HepG2 (cell line): Measurements from ENCODE around the gene BCL2. TPM values are rescaled to one million over a fixed set of nuclear protein-coding genes. Genes with fewer than 3 reads are reported as not detected.

Experiments used
- ATAC-seq: fragments of 200-7000 bp; cut with Tn5 transposase; 3 replicates; pipeline ENCODE4 v1.9.1; 2020; ENCODE audit warnings: mild to moderate bottlenecking, moderate library complexity
- BruUV-seq: library from RNA; stranded (reverse); fragments of 400-500 nt; replicated peaks from 2 replicates; lab custom pipeline; 2021; lab: Mats Ljungman, UMichigan
- CTCF ChIA-PET: fragments of 300-600 bp; formaldehyde crosslinking; extraction: SDS; loops from one replicate; lab custom pipeline; 2021; ENCODE audit warnings: low total read pairs, inconsistent platforms, low intra/inter-chr PET ratio; lab: Yijun Ruan, JAX
- POLR2A ChIA-PET: fragments of 350-600 bp; sonication (Branson Sonifier 250); formaldehyde crosslinking; loops from one replicate; lab custom pipeline; 2020; ENCODE audit warnings: antibody characterized with exemption, inconsistent platforms; lab: Yijun Ruan, JAX
- DNase-seq: peaks from one replicate; pipeline ENCODE4 v3.0.0-alpha.2; 2015; ENCODE audit warnings: low spot score
- FAIRE-seq: peaks from 3 replicates; lab custom pipeline; 2011; peaks lifted over from hg19 to GRCh38; lab: Jason Lieb, UNC
- H2AFZ ChIP-seq: one replicate; pipeline ENCODE4 v1.6.1; 2011; ENCODE audit warnings: low read length, inconsistent platforms
- H3K27ac ChIP-seq: fragments of 300-600 bp; 3 replicates; pipeline ENCODE4 v1.8.0; 2011; ENCODE audit warnings: mixed run types, mild to moderate bottlenecking, mixed read lengths, low read length, inconsistent platforms; ENCODE audit not compliant: insufficient read depth; ENCODE audit errors: extremely low read length
- H3K27me3 ChIP-seq, 2 experiments: fragments of 200-600 bp in 1 of 2; 2 replicates in 1 of 2; 3 replicates in 1 of 2; pipeline versions ENCODE4 v1.6.0 to v1.8.0; 2011; ENCODE audit warnings: low read length in 2 of 2, mild to moderate bottlenecking in 2 of 2, moderate library complexity in 2 of 2, inconsistent platforms in 1 of 2; ENCODE audit not compliant: insufficient read depth in 2 of 2, control insufficient read depth in 1 of 2
- H3K36me3 ChIP-seq, 2 experiments: fragments of 200-600 bp in 1 of 2; replicated peaks in 1 of 2; 2 replicates in 1 of 2; 3 replicates in 1 of 2; pipeline versions ENCODE4 v1.5.1 to v1.8.0; 2011; ENCODE audit warnings: low read length in 2 of 2, inconsistent platforms in 1 of 2; ENCODE audit not compliant: insufficient read depth in 2 of 2, control insufficient read depth in 1 of 2
- H3K4me1 ChIP-seq: 2 replicates; pipeline ENCODE4 v1.5.1; 2012; ENCODE audit warnings: low read length, inconsistent platforms; ENCODE audit not compliant: insufficient read depth
- H3K4me2 ChIP-seq: 2 replicates; pipeline ENCODE4 v1.6.0; 2011; ENCODE audit warnings: low read depth, low read length, inconsistent platforms
- H3K4me3 ChIP-seq, 3 experiments: fragments of 200-600 bp in 1 of 3; sonication (generic), shearing (Covaris generic) in 1 of 3; replicated peaks in 1 of 3; 2 replicates each; pipeline ENCODE4 v1.5.1; 2011 to 2016; ENCODE audit warnings: low read length in 3 of 3, inconsistent platforms in 2 of 3, low read depth in 2 of 3, mild to moderate bottlenecking in 2 of 3, control low read depth in 1 of 3, mixed read lengths in 1 of 3; ENCODE audit not compliant: insufficient read depth in 1 of 3
- H3K79me2 ChIP-seq: one replicate; pipeline ENCODE4 v1.6.1; 2011; ENCODE audit warnings: low read length, inconsistent platforms; ENCODE audit not compliant: insufficient read depth
- H3K9ac ChIP-seq: 2 replicates; pipeline ENCODE4 v1.6.0; 2011; ENCODE audit warnings: mild to moderate bottlenecking, low read depth, low read length, inconsistent platforms; ENCODE audit not compliant: insufficient read depth
- H3K9me3 ChIP-seq: 2 replicates; pipeline ENCODE4 v1.5.1; 2012; ENCODE audit warnings: mild to moderate bottlenecking, low read length
- H4K20me1 ChIP-seq: 2 replicates; pipeline ENCODE4 v1.6.0; 2011; ENCODE audit warnings: inconsistent platforms, mild to moderate bottlenecking, low read length, moderate library complexity; ENCODE audit not compliant: insufficient read depth
- DMTF1 ChIP-seq: sonication (generic); formaldehyde crosslinking; IDR thresholded peaks from 2 replicates; pipeline ENCODE4 v1.4.0; 2020; ENCODE audit warnings: mild to moderate bottlenecking, missing genetic modification reagents
- NR2F6 ChIP-seq, 2 experiments: IDR thresholded peaks; 2 replicates each; pipeline ENCODE4 v1.6.1; 2016; ENCODE audit warnings: antibody characterized with exemption in 1 of 2, mild to moderate bottlenecking in 1 of 2
- RORA ChIP-seq: sonication (generic); formaldehyde crosslinking; IDR thresholded peaks from 2 replicates; pipeline ENCODE4 v1.5.0; 2020; ENCODE audit warnings: mild to moderate bottlenecking, missing genetic modification reagents, moderate library complexity
- SIN3B ChIP-seq: fragments of 150-350 bp; IDR thresholded peaks from 2 replicates; pipeline ENCODE4 v1.6.1; 2014; ENCODE audit warnings: low read length
- ZFP41 ChIP-seq: sonication (generic); formaldehyde crosslinking; IDR thresholded peaks from 2 replicates; pipeline ENCODE4 v1.4.0; 2020; ENCODE audit warnings: mild to moderate bottlenecking, missing genetic modification reagents, borderline replicate concordance
- ZGPAT ChIP-seq: IDR thresholded peaks from 2 replicates; pipeline ENCODE4 v1.6.1; 2016; ENCODE audit warnings: mild to moderate bottlenecking
- ZNF563 ChIP-seq: sonication (generic); formaldehyde crosslinking; IDR thresholded peaks from 2 replicates; pipeline ENCODE4 v1.8.0; 2022; ENCODE audit warnings: mild to moderate bottlenecking, moderate library complexity, missing genetic modification reagents
- ZNF788 ChIP-seq: sonication (generic); formaldehyde crosslinking; IDR thresholded peaks from 2 replicates; pipeline ENCODE4 v1.5.0; 2020; ENCODE audit warnings: mild to moderate bottlenecking, missing genetic modification reagents, borderline replicate concordance
- whole genome bisulfite sequencing: methylation state at CpG from one replicate; pipeline ENCODE4 v1.1.6; 2017; ENCODE audit warnings: low lambda C conversion rate; 5-methylcytosine and 5-hydroxymethylcytosine counted together
- in situ Hi-C: cut with HindIII; loops from 2 replicates; pipeline ENCODE4 v1.10.0; 2017; ENCODE audit warnings: low pct_unique_long_range_greater_than_20kb; ENCODE audit not compliant: extremely low pct_ligation_motif_present
- intact Hi-C: fragments of 100-400 bp; cut with micrococcal nuclease; formaldehyde crosslinking; loops from one replicate; pipeline ENCODE4 v1.10.0; 2022; ENCODE audit not compliant: unreplicated experiment
- polyA plus RNA-seq, 8 experiments: library from polyadenylated mRNA; depleted of rRNA in 3 of 8; stranded (reverse) in 7 of 8; unstranded in 1 of 8; fragments of >200 nt; fragmentation: Illumina TruSeq in 4 of 8; extraction: Trizol in 4 of 8; gene quantifications; 2 replicates each; pipeline versions ENCODE4 v1.2.1 to v1.2.3, GENCODE V29; 2011 to 2016; ENCODE audit warnings: low read depth in 4 of 8, missing spikeins in 1 of 8, mixed read lengths in 1 of 8; ENCODE audit not compliant: insufficient read depth in 1 of 8
- total RNA-seq, 5 experiments: library from RNA; depleted of rRNA; stranded (reverse); fragments of >200 nt; fragmentation: Illumina TruSeq; extraction: Trizol; gene quantifications; 2 replicates each; pipeline ENCODE4 v1.2.3, GENCODE V29; 2016; ENCODE audit warnings: low read depth in 1 of 5

BCL2 gene
- total and polyA plus RNA-seq, 2 of the 13 experiments (the other 11 are each of a cell fraction or from before 2014, with no cell fraction given), result 0.07 to 0.53 TPM

DNA sequence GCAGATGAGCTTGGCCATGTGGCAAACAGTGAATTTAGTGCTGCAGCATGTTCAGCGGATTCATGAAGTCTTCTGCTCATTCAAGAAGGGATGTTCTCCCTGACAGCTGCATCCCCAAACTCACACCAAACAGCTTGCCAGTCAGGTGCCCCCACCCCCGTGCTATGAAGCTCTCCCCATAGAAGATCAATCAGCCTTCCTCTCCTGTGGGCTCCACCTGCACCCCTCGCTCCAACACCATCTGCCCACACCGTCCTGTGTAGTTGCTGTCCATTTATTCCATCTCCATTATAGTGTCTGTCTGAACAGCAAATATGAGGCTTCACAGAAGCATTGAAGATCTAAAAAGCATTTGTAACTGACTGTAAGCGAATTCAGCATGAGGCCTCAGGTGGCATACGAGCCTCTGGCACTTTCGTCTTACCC lies 218.9 kb downstream of the BCL2 start:
- DNase-seq, result no peak
- in situ Hi-C loops, result no loop called here
- H4K20me1 ChIP-seq, result no peaks in the 10 kb centered on the region
- 61% methylated on average over 6 of the region's 7 CpGs for WGBS
- CTCF ChIA-PET, result no interaction called here
- BruUV-seq, result no TSS peak
- intact Hi-C loops, result no loop called here
- POLR2A ChIA-PET, result no interaction called here
- H3K4me2 ChIP-seq, result no peak overlapping the region
- no peak overlapping the region for H2AFZ ChIP-seq
- H3K36me3 ChIP-seq, result no peaks in the 10 kb centered on the region
- H3K4me1 ChIP-seq, result no peaks in the 10 kb centered on the region
- FAIRE-seq, result no peak
- no peaks in the 10 kb centered on the region for H3K9me3 ChIP-seq
- H3K79me2 ChIP-seq, result no peaks in the 10 kb centered on the region
- H3K27me3 ChIP-seq, result peaks cover 1 to 4% of the 10 kb centered on the region in 2 experiments; a peak in 2 of 5 replicates
- H3K4me3 ChIP-seq, result no peak overlapping the region
- H3K27ac ChIP-seq, result no peak overlapping the region
- no peak overlapping the region for H3K9ac ChIP-seq
- no peak for ATAC-seq
- TF ChIP-seq ZGPAT (CRISPR knock-in tag) (no peak), SIN3B (no peak), ZNF788 (no peak), RORA (CRISPR knock-in tag) (no peak), ZNF563 (CRISPR knock-in tag) (no peak), DMTF1 (no peak), NR2F6 (IDR thresholded peaks at IDR 0.05) (no peak), NR2F6 (CRISPR knock-in tag; IDR thresholded peaks at IDR 0.05) (no peak), ZFP41 (CRISPR knock-in tag) (no peak)
